Caki2 (cell line): ENCODE data around the gene MEGF10. TPM values are rescaled to one million over a fixed set of nuclear protein-coding genes. Genes with fewer than 3 reads are reported as not detected.
"Not testable (repeated sequence)": the region's sequence is repeated elsewhere in the genome, so short reads cannot be mapped to it uniquely, and the experiment has no call there.

Experiments used
- DNase-seq: peaks from one replicate; pipeline ENCODE4 v3.0.0-alpha.2; 2015; ENCODE audit warnings: low read depth
- in situ Hi-C: cut with HindIII; loops from 2 replicates; pipeline ENCODE4 v1.10.0; 2016; ENCODE audit warnings: low sequenced_read_pairs, low pct_unique_long_range_greater_than_20kb, mixed read lengths
- total RNA-seq: library from RNA; depleted of rRNA; stranded (reverse); fragments of >200 nt; shearing (Covaris generic); gene quantifications from 2 replicates; pipeline ENCODE4 v1.2.3, GENCODE V29; 2014; ENCODE audit warnings: low replicate concordance; rRNA removed

The MEGF10 gene
- not detected in 2 replicates for total RNA-seq

DNA sequence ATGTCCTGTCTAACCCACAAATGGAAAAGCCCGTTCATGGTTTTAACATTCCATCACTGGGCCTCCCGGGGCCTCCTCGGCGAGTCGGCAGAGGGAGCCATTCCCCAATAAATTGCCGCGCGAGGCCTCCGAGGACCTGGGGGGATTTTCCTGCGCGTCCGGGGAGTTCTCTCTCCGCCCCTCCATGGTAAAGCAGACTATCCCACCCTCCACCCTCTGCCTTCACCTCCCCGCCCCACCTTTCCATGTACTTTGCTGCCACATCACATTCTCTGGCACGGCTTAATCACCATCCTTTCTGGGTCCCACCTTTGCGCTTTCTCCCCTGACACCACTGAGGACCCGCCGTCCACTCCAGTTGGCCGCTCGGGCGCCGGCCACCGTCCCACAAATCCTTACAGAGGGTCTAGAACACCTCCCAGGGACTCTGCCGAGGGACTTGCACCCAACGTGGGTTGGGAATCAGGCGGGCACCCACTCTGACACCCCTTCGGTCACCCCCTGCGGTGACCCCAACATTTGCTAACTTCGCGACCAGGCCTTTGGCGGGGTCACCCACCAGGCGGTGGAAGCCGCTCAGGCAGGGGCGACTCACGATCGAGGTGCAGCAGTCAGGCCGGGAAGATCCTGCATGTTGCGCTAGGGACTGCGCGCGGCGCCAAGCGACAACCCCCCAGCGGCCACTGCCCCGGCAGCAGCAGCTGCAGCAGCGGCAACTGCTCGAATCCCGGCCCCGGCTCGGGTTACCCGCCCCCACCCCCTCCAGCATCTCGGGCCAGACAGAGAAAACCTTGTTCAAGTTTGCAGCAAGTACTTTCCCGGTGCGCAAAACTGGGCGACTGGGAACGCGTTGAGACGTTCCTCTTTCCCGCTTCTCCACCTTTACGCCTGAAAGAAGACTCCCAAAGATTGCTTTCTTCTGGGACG is at the start of gene MEGF10:
TSS of gene MEGF10 (plus strand) at position 778 of the 927 bp plus-strand sequence. CDS start 40,513 bp downstream, outside the sequence.
- DNase-seq, result no peak
- in situ Hi-C loops, result no loop called here

DNA sequence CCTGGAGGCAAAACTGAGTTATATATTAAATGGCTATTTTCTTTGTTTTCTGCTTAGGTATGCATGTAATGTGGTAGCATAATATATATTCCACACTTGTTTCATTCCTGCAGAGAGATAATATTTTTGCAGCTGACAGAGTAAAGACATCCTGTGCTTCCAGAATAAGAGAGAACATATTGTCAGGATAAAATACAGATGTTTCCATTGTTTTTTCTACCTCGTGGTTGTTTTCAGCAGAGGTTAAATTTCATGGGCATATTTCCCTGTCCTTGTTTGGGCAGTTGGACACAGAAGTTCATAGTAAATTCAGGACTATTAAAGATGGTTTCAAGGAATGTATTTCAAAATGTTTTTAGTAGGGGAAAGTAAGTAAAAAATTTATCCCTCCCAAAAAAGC is 47.6 kb upstream of the MEGF10 start:
- no peak for DNase-seq
- in situ Hi-C loops, result no loop called here

DNA sequence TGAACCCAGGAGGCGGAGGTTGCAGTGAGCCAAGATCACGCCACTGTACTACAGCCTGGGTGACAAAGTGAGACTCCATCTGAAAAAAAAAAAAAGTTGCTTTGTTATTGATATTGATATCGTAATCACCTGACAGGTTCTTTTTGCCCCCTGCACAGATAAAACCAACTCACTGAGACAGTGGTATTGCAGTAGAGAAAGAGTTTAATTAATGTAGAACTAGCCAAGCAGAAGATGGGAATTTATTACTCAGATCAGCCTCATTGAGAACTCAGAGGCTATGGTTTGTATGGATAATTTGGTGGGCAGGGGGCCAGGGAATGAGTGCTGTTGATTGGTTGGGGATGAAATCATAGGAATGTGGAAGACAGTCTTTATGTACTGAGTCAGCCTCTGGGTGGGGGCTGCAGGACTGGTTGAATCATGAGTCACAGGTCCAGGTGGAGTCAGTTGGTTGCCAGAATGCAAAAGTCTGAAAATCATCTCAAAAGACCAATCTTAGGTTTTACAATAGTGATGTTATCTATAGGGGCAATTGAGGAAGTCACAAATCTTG is 35.8 kb upstream of the MEGF10 start:
- in situ Hi-C loops, result no loop called here
- peak; percentile 18 for DNase-seq

DNA sequence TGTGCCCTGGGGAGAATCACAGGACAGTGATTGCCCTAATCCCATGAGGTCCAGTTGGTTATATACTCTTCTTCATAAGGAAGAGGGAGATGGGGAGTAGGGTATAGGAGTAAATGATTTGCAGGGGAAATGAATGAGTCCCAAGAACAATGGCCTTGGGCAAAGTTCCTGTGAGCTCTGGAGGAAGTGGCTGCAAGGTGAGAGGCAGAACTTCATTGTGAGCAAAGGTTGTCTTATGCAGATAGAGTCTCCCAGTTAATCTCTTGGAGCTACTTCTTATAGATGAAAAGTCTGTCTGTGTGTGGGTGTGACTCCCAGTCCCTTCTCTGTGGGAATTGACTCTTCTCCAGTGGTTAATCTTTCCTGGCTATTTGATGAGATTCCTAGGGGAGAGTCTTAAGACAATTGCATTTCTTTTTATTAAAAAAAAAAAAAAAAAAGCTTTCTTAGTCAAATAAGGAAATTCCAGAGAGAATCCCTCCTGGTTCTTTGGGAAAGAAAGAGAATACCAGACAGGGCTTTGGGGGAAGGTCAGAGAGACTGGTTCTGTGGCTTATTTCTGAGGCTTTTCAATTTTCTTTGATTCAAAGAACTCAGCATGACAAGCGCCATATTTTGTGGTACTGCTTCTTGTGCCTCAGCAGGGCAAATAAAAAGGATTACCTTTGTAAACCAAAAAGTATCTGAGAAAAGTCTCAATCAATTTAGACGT is 33.6 kb upstream of the MEGF10 start:
- no peak for DNase-seq
- in situ Hi-C loops, result no loop called here

DNA sequence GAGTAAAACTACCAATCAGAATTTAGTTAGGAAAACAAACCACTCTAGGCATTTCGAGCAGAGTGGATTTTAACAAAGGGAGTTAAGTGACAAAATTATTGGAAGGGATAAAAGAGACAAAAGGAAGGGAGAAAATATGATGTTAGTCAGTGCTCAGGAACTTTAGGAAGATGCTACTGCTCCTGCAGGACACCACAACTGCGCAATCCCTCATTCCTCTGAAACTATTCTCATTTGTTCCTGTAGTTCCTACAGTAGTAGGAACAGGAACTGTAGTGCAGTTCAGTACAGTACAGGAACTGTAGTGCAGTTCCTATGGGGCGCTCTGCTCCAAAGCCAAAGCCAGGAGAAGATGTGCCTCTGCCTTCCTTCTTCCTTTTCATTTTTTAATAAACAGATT is 29.9 kb upstream of the MEGF10 start:
- in situ Hi-C loops, result no loop called here
- DNase-seq, result no peak

DNA sequence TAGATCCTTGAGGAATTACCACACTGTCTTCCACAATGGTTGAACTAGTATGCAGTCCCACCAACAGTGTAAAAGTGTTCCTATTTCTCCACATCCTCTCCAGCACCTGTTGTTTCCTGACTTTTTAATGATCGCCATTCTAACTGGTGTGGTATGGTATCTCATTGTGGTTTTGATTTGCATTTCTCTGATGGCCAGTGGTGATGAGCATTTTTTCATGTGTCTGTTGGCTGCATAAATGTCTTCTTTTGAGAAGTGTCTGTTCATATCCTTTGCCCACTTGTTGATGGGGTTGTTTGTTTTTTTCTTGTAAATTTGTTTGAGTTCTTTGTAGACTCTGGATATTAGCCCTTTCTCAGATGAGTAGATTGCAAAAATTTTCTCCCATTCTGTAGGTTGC is 25.1 kb upstream of the MEGF10 start:
- in situ Hi-C loops, DNase-seq: not testable (repeated sequence)

DNA sequence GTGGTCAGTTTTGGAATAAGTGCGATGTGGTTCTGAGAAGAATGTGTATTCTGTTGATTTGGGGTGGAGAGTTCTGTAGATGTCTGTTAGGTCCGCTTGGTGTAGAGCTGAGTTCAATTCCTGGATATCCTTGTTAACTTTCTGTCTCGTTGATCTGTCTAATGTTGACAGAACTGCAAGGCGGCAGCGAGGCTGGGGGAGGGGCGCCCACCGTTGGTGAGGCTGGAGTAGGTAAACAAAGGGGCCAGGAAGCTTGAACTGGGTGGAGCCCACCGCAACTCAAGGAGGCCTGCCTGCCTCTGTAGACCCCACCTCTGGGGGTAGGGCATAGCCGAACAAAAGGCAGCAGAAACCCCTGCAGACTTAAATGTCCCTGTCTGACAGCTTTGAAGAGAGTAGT is 22.3 kb upstream of the MEGF10 start:
- DNase-seq, in situ Hi-C loops: not testable (repeated sequence)

DNA sequence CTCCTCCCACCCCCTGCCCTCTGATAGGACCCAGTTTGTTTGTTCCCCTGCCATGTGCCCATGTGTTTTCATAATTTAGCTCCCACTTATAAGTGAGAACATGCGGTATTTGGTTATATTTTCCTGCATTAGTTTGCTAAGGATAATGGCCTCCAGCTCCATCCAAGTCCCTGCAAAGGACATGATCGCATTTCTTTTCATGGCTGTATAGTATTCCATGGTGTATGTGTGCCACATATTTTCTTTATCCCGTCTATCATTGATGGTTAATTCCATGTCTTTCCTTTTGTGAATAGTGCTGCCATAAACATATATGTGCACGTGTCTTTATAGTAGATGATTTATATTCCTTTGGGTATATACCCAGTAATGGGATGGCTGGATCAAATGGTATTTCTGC is 19.9 kb upstream of the MEGF10 start:
- DNase-seq, in situ Hi-C loops: not testable (repeated sequence)

DNA sequence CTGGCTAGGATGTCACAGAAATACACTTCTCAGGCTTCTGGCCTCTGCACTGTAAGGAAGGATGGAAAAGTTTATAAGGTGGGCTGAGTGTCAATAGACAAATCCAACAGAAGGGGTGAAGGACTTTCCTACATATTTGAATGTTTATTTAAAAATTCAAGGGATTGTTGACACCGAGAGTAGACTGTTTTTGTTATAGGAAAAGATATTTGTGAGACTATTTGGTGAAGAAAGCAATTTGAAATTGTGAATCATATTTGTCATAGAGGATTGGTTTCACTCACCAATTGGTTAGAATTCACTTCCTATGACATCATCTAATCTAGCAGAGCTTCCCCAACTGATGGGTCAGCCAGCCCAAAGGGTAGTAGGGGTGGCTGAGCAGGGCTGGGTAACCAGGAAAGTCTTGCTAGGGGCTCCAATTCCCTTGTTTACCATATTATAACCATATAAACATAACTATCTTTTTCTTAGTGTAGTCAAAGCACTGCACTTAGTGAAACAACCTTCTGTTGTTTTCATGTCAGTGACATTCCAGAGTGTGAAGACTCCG is 14.9 kb upstream of the MEGF10 start:
- in situ Hi-C loops, result no loop called here
- no peak for DNase-seq

DNA sequence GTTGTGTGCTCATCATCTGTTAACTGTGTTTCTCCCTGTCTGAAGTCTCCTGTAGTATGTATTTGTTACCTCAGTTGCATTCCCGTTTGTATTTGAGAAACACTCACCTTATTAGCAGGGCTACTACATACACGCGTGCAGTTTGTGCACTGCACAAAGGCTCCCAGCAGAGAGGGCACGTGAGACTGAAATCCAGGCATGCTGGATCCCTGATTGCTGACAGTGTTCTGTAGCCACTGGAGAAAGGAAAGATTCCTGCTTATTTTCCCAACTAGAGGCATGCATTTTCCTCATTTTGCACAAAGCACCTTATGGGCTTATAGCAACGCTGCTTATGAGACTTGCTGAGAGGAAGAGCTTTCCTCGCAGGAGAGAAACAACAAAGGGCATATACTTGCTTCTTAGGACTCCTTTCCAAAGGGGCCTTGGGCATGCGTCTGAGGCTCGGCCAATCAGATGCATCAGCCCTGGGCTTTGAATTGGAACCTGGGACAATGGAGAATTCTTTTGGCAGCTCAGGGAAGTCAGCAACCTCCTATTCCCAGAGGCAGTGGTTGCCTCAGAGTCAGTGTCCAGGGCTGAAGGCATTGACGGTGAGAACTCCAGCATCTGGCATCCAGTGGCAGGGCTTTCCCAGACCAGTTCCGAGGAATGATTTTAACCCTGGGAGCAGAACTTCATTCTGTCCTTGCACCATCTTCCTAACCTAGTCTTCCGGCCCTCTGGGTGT is 9.9 kb upstream of the MEGF10 start:
- in situ Hi-C loops, result no loop called here
- DNase-seq, result no peak

DNA sequence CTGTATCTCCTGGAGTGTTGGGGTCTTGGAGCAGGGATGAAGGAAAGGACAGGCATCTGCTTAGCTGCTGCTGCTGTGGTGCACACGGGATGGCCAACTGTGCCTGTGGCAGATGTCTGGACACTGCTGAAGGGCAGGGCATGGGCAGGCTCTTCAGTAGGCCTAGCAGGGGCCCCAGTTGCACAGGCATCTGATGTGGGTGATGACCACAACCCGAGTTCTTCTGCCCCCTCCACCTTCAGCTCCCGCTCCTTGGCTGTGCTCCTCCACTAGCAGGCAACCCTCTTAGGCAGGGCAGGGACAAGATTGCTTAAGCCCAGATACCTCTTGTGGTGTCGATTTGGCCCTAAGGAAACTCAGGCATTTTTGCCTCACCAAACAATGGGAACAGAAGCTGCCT is 9.0 kb upstream of the MEGF10 start:
- in situ Hi-C loops, result no loop called here
- no peak for DNase-seq

DNA sequence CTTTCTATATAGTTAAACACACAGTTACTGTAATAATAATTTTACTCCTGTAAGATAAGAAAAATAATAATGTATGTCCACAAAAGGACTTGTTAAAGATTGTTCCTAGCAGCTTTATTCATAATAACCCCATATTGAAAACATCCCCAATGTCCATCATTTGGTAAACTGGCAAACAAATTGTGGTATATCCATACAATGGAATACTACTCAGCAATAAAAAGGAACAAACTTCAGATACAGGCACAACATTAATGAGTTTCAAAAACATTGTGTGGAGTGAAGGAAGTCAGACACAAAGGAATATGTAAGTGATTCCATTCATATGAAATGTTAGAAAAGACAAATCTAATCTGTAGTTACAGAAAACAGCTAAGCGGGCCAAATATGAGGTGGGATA is 1.9 kb upstream of the MEGF10 start:
- in situ Hi-C loops, result no loop called here

DNA sequence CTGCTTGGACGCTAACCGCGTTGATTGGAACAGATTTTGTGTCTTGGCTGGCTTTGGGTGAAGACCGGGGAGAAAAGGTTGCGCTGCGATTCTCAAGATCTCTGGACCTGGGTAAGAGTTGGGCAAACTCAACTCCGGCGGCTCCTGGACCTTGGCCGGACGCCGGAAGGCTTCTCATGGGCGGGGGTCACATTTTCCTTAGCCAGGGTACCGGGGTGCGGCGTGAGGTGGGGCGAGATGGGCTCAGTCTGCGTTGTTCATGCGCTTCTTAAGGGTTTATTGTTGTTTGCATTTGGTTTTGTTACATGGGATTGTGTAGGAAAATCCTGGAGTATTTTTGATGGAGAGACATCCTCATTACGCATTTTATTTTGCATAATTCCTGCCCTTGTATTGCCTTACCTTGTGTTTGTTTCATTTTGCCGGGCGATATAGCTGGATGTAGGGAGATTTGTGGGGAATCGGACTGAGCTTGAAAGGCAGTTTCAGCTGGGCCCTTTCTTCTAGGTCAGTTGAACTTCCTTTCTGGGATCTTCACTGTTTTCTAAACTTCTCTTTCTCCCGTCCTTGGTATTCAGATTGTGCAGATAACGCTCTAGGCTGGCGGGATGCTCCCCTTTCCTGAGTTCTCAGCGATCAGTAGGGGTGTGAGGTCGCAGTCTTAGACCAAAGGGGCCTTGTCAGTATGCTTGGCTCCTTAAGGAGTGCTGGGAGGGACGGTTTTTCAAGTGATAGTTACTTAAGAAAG is 524 bp downstream of the MEGF10 start:
- no peak for DNase-seq
- in situ Hi-C loops, result no loop called here

More for the DNA sequence above, 1.9 kb upstream of the MEGF10 start:
- no peak for DNase-seq

DNA sequence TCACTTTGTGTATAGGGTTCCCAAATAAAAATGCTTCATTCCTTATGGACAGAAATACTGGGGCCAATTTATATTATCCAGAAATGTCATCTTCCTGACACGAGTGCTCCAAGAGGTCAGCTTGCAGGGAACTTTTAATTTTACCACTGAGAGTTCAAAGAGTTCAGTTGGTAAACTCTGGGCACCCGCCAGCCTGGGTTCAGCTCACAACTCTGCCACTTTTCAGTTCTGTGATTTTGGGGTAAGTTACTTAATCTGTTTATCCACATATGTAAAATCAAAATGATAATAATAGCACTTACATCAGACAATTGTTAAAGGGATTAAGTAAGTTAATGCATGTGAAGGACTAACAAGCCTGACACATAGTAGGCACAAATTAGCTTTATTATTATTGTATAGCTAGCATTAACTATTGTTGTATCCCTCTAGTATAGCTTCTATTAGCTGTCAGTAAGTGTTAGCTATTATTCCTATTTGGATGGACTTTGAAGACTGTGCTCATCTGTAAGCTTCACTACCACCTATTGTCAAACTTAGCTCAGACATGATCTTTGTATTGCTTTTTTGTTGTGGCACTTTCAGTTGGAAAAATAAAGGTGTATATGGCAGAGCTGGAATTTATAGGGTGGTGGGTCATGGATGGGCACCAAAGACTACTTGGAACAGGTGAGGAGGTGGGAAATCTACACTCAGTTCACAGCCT is 1.6 kb downstream of the MEGF10 start:
- in situ Hi-C loops, result no loop called here
- no peak for DNase-seq

DNA sequence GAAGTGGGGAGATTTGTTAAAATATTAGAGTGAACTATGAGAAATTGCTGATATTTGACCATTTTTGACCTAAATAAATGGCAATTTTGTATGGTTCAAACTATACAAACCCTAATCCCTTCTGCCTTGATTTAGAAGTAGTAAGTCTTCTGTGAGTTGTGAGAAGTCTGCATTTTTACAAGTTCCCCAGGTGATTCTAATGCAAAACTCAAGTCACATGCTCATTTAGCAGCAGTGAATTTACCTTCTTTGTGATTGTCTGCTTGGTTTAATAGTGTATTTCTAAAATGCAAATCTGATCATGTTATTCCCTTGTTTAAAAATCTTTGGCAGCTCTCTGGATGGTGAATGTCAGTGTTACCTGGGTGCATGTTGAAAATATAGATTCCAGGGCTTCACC is 2.8 kb downstream of the MEGF10 start:
- in situ Hi-C loops, result no loop called here
- DNase-seq, result no peak

DNA sequence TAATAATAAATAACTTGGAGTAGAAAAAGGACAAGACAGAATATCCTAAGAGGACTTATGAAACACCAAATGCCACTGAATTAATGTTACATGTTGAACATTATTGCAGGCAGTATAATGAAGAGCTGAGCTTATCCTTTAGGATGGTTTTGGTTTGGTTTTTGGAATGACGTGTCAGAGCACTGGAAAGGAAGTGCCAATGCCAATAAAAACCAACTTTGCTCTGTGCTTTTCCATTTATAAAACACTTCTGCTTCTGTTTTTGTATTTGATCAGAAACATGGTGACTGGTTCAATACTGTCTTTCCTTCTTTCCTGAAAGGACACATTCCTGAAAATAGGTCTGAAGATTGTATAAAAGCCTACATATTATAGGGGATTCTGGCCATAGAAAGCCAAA is 4.2 kb downstream of the MEGF10 start:
- in situ Hi-C loops, result no loop called here
- DNase-seq, result no peak

DNA sequence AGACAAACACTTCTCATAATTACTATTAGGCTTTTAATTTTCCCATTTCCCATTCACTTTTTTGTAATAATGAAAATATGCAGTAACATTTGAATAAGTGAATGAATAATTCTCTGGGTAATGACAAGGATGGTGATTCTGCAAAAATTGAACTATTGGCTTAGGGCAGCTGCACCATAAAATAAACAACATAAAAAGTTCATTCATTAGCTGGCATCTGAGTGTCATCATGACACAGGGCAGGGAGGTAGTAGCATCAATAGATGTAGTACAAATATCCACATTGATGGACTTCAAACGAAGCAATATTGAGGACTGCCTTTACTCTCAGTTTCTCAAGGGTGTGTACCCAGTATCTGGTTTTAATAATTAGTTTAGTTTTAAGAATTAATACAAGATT is 4.9 kb downstream of the MEGF10 start:
- no peak for DNase-seq
- in situ Hi-C loops, result no loop called here
